Mesothelial cell of epicardium (in vitro differentiated cells): Measurements from ENCODE around the gene KLHL12. TPM values are rescaled to one million over a fixed set of nuclear protein-coding genes. Genes with fewer than 3 reads are reported as not detected.
"Not testable (repeated sequence)": the region's sequence is repeated elsewhere in the genome, so short reads cannot be mapped to it uniquely, and the experiment has no call there.

Source experiments
- DNase-seq, 2 experiments: peaks; one replicate each; pipeline ENCODE4 v3.0.0; 2021; ENCODE audit warnings: low spot score in 2 of 2; ENCODE audit not compliant: unreplicated experiment in 2 of 2
- H3K27ac Mint-ChIP-seq: 2 replicates; pipeline ENCODE4 v1.8.0; 2021; ENCODE audit warnings: mixed read lengths
- H3K27me3 Mint-ChIP-seq: 2 replicates; pipeline ENCODE4 v1.8.0; 2021; ENCODE audit warnings: low read depth, mixed read lengths
- H3K36me3 Mint-ChIP-seq: 2 replicates; pipeline ENCODE4 v1.8.0; 2021; ENCODE audit warnings: mixed read lengths
- H3K4me1 Mint-ChIP-seq: 2 replicates; pipeline ENCODE4 v1.8.0; 2021; ENCODE audit warnings: mixed read lengths
- H3K4me3 Mint-ChIP-seq: 2 replicates; pipeline ENCODE4 v1.8.0; 2021; ENCODE audit warnings: mild to moderate bottlenecking, moderate library complexity, mixed read lengths
- H3K9me3 Mint-ChIP-seq: 2 replicates; pipeline ENCODE4 v1.8.0; 2021; ENCODE audit warnings: mixed read lengths
- CTCF ChIP-seq: fragments of 200-600 bp; sonication (generic); IDR thresholded peaks from one replicate; pipeline ENCODE4 v1.5.0; 2021; ENCODE audit warnings: antibody characterized with exemption; ENCODE audit not compliant: unreplicated experiment
- total RNA-seq: library from RNA; stranded (reverse); gene quantifications from 3 replicates; pipeline ENCODE4 v1.2.1, GENCODE V29; 2021

Gene KLHL12
- total RNA-seq, 1 donor from 2014 or later, result 27.8 TPM

GRCh38 chr1:202919615-202920014 lies 7.4 kb downstream of the KLHL12 start:
- no peak overlapping the region for H3K4me3 Mint-ChIP-seq
- no peaks in the 10 kb centered on the region for H3K9me3 Mint-ChIP-seq
- no peak for TF ChIP-seq CTCF
- peaks cover 24% of the 10 kb centered on the region for H3K36me3 Mint-ChIP-seq
- no peaks in the 10 kb centered on the region for H3K4me1 Mint-ChIP-seq
- no peak overlapping the region for H3K27ac Mint-ChIP-seq
- DNase-seq, result no peak
- no peaks in the 10 kb centered on the region for H3K27me3 Mint-ChIP-seq

GRCh38 chr1:202915146-202915545 lies 11.9 kb downstream of the KLHL12 start:
- Mint-ChIP-seq H3K27ac (no peak overlapping the region), H3K4me1 (no peaks in the 10 kb centered on the region), H3K36me3 (peaks cover 29% of the 10 kb centered on the region), H3K27me3 (no peaks in the 10 kb centered on the region), H3K9me3 (no peaks in the 10 kb centered on the region), H3K4me3 (no peak overlapping the region)
- DNase-seq, result no peak
- TF ChIP-seq CTCF, result no peak

- not testable (repeated sequence) for DNase-seq, H3K4me3 Mint-ChIP-seq, H3K27me3 Mint-ChIP-seq, H3K4me1 Mint-ChIP-seq, H3K27ac Mint-ChIP-seq, H3K9me3 Mint-ChIP-seq
- peaks cover 22% of the 10 kb centered on the region for H3K36me3 Mint-ChIP-seq
Measured at GRCh38 chr1:202912476-202912875, 14.6 kb downstream of the KLHL12 start.

GRCh38 chr1:202909494-202909893 lies 17.5 kb downstream of the KLHL12 start:
- Mint-ChIP-seq H3K36me3 (peaks cover 23% of the 10 kb centered on the region), H3K27ac (no peak overlapping the region)

GRCh38 chr1:202908998-202909397 lies 18.0 kb downstream of the KLHL12 start:
- H3K27ac Mint-ChIP-seq, result no peak overlapping the region
- no peak for TF ChIP-seq CTCF

More at GRCh38 chr1:202909494-202909893, 17.5 kb downstream of the KLHL12 start:
- no peak for DNase-seq
- no peaks in the 10 kb centered on the region for H3K4me1 Mint-ChIP-seq
- TF ChIP-seq CTCF, result no peak
- H3K27me3 Mint-ChIP-seq, result no peaks in the 10 kb centered on the region
- no peaks in the 10 kb centered on the region for H3K9me3 Mint-ChIP-seq
- H3K4me3 Mint-ChIP-seq, result no peak overlapping the region

GRCh38 chr1:202905331-202905730 lies 21.7 kb downstream of the KLHL12 start:
- no peak for DNase-seq
- TF ChIP-seq CTCF, result no peak
- Mint-ChIP-seq H3K9me3 (no peaks in the 10 kb centered on the region), H3K36me3 (peaks cover 22% of the 10 kb centered on the region), H3K27ac (no peak overlapping the region), H3K4me1 (no peaks in the 10 kb centered on the region), H3K4me3 (no peak overlapping the region), H3K27me3 (no peaks in the 10 kb centered on the region)

More at GRCh38 chr1:202908998-202909397, 18.0 kb downstream of the KLHL12 start:
- Mint-ChIP-seq H3K27me3 (no peaks in the 10 kb centered on the region), H3K4me1 (no peaks in the 10 kb centered on the region), H3K4me3 (no peak overlapping the region), H3K9me3 (no peaks in the 10 kb centered on the region), H3K36me3 (peaks cover 23% of the 10 kb centered on the region)
- DNase-seq, result no peak

GRCh38 chr1:202903808-202904207 lies 23.2 kb downstream of the KLHL12 start:
- H3K27me3 Mint-ChIP-seq, H3K4me1 Mint-ChIP-seq, H3K27ac Mint-ChIP-seq, DNase-seq, H3K9me3 Mint-ChIP-seq, H3K4me3 Mint-ChIP-seq: not testable (repeated sequence)
- peaks cover 20% of the 10 kb centered on the region for H3K36me3 Mint-ChIP-seq
